BJ (cell line): ENCODE data around the gene LHPP. TPM values are rescaled to one million over a fixed set of nuclear protein-coding genes. Genes with fewer than 3 reads are reported as not detected.

Experiments used
- CTCF ChIA-PET: fragments of 350-600 bp; formaldehyde crosslinking; extraction: SDS; loops from one replicate; lab custom pipeline; 2021; ENCODE audit warnings: antibody characterized with exemption, inconsistent platforms; lab: Yijun Ruan, JAX
- POLR2A ChIA-PET: fragments of 300-600 bp; sonication (Branson Sonifier 250); formaldehyde crosslinking; extraction: SDS; loops from one replicate; lab custom pipeline; 2021; ENCODE audit warnings: antibody characterized with exemption; lab: Charles Lee
- DNase-seq: peaks from one replicate; pipeline ENCODE4 v3.0.0-alpha.2; 2011; ENCODE audit warnings: low read depth
- H3K27me3 ChIP-seq: 2 replicates; pipeline ENCODE4 v1.6.0; 2011; ENCODE audit warnings: low read length; ENCODE audit not compliant: control insufficient read depth, insufficient read depth
- H3K36me3 ChIP-seq: 2 replicates; pipeline ENCODE4 v1.5.1; 2011; ENCODE audit warnings: low read length; ENCODE audit not compliant: control insufficient read depth, insufficient read depth
- H3K4me3 ChIP-seq: 2 replicates; pipeline ENCODE4 v1.5.1; 2011; ENCODE audit warnings: low read depth, mild to moderate bottlenecking, control low read depth, low read length
- polyA plus RNA-seq: library from polyadenylated mRNA; depleted of rRNA; stranded (reverse); fragments of >200 nt; gene quantifications from 2 replicates; pipeline ENCODE4 v1.2.3, GENCODE V29; 2011
- TF ChIP-seq, protein P1 (sequence below): IDR thresholded peaks from 2 replicates; pipeline ENCODE4 v1.5.1; 2011; ENCODE audit warnings: low read depth, mild to moderate bottlenecking, control low read depth, inconsistent platforms, low read length, moderate library complexity; ENCODE audit not compliant: insufficient read depth

The LHPP gene
- polyA plus RNA-seq, 1 experiment = 23.8 TPM

DNA sequence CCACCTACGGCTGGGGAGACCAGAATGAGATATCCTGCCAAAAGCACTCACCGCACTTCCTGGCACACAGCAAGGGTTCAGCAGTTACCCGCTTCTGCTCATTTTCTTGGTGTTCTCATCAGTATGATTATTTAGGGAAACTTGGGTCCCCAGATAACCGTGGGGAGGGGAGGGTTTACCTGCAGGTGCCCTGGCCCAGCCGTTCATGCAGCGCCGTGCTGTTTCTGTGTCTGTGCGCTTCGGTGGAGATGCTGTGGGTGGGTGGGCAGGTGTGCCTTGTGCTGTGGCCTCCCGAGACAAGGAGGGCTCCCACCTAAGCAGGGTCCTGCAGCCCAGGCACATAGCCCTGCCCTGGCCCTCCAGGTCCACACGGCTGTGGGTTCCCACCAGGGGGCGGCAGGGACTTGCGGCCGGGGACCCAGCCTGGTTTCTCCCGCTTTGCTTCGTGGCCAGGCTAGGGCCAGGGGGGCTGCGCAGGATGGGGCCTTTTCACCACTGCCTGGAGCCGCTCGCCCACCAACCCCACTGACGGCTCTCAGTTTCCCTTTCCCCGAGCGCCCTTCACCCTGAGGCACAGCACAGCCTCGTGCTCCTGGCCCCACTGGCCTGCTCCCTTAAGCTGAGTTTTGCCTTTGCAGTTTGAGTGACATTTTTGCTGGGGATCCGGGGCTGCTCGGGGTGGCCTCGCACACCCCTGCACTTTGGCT is 78.5 kb downstream of the LHPP start:
- CTCF ChIA-PET = interaction anchor here (0.7 to 7.7 kb wide), 19 partner anchors 10 to 370 kb away, joined by 3 to 55 read pairs (median 4); partner anchors contain the start of gene FAM53B
- DNase-seq = no peak
- H3K36me3 ChIP-seq = no peaks in the 10 kb centered on the region
- TF ChIP-seq, protein P1, sequence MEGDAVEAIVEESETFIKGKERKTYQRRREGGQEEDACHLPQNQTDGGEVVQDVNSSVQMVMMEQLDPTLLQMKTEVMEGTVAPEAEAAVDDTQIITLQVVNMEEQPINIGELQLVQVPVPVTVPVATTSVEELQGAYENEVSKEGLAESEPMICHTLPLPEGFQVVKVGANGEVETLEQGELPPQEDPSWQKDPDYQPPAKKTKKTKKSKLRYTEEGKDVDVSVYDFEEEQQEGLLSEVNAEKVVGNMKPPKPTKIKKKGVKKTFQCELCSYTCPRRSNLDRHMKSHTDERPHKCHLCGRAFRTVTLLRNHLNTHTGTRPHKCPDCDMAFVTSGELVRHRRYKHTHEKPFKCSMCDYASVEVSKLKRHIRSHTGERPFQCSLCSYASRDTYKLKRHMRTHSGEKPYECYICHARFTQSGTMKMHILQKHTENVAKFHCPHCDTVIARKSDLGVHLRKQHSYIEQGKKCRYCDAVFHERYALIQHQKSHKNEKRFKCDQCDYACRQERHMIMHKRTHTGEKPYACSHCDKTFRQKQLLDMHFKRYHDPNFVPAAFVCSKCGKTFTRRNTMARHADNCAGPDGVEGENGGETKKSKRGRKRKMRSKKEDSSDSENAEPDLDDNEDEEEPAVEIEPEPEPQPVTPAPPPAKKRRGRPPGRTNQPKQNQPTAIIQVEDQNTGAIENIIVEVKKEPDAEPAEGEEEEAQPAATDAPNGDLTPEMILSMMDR = peak; percentile 82
- no peaks in the 10 kb centered on the region for H3K27me3 ChIP-seq
- POLR2A ChIA-PET = interaction anchor here (0.6 kb wide), 2 partner anchors 192 to 222 kb away, joined by 3 read pairs; no protein-coding TSS in a partner anchor
- H3K4me3 ChIP-seq = no peak overlapping the region

DNA sequence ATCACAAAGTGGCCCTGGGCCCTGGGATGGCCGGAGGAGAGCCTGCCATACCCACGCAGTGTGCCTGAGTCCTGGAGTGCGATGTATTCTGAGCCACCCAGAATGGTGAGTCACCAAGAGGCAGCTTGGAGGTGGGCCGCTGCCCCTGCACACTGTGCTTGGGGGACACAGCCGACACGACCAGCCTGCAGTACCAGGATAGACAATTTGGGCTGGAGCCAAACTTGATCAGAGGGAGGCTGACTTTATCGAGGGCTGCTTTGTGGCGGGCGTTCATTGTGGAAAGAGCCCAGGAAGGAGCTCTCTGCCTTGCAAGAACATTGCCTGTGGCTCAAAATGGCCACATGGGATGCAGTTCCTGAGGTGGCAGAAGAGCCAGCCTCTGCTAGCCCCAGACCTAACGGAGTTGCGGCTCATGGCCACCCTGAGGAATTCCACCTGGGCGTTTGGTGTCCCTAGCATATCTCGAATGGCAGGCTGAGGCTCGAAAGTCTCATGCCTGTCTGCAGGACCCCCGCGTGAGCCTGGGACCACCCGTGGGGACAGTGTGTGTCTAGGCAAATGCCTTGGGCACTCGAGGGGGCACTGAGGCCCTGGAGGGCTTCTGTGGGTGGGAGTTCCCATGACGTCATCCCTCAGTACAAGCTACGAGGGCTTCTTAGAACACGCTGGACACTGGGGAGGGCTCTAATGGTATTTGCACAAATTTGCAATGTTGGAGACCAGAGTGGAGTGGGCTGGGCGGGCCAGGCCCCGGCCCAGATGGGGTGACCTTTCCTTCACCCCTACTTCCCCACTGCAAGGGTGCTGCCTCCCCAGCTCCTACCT is 79.7 kb downstream of the LHPP start:
- TF ChIP-seq, protein P1 = no peak
- POLR2A ChIA-PET = no interaction called here

DNA sequence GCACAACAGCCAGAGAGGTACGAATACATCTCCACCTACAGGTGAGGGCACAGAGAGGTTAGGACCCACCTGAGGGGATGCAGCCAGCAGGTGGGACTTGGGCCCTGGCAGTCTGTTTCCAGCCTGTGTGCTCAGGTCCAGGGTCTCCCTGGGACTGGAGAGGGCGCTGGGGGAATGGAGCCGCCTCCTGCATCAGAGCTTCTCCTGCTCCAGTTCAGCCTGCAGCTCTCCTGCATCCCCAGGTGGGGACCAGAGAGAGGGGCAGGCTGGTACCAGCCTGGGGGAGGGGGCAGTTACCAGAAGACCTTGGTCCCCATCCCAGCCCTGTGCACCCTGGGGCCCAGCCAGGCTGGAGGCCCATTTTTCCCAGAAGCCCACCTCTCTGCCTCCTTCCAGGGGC is 80.7 kb downstream of the LHPP start:
- ChIA-PET CTCF (interaction anchor here (1.0 kb wide), 1 partner anchor 12 kb away, joined by 3 read pairs; no protein-coding TSS in a partner anchor), POLR2A (no interaction called here)
- H3K4me3 ChIP-seq = no peak overlapping the region
- H3K27me3 ChIP-seq = no peaks in the 10 kb centered on the region
- no peak for DNase-seq
- H3K36me3 ChIP-seq = no peaks in the 10 kb centered on the region
- TF ChIP-seq, protein P1 = no peak

More for the DNA sequence above, 79.7 kb downstream of the LHPP start:
- Histone ChIP-seq H3K4me3 (no peak overlapping the region), H3K36me3 (no peaks in the 10 kb centered on the region), H3K27me3 (no peaks in the 10 kb centered on the region)
- CTCF ChIA-PET = interaction anchor here (0.7 to 7.7 kb wide), 13 partner anchors 10 to 731 kb away, joined by 3 to 53 read pairs (median 4); partner anchors contain the start of gene FAM53B
- DNase-seq = no peak

DNA sequence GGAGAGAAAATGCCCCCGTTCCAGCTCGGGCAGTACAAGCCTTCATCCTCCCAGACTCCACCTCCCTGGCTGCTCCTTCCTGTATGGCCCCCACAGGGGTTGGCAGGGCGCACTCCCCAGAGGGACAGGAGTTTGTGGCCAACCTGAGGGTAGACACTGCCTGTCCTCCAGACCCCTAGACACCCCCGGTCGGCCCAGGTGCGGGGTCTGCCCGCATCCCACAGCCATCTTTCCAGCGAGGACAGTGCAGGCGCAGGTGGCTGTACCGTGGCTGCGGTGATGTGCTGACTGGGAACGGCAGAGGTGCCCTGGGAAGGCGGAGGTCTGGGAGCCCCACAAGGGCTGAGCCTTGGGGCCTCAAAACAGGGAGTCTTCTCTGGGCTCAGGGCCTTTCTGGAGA is 81.5 kb downstream of the LHPP start:
- ChIA-PET POLR2A (no interaction called here), CTCF (interaction anchor here (1.6 kb wide), 1 partner anchor 13 kb away, joined by 3 read pairs; no protein-coding TSS in a partner anchor)
- TF ChIP-seq, protein P1 = no peak
- Histone ChIP-seq H3K36me3 (no peaks in the 10 kb centered on the region), H3K4me3 (no peak overlapping the region), H3K27me3 (no peaks in the 10 kb centered on the region)
- no peak for DNase-seq

DNA sequence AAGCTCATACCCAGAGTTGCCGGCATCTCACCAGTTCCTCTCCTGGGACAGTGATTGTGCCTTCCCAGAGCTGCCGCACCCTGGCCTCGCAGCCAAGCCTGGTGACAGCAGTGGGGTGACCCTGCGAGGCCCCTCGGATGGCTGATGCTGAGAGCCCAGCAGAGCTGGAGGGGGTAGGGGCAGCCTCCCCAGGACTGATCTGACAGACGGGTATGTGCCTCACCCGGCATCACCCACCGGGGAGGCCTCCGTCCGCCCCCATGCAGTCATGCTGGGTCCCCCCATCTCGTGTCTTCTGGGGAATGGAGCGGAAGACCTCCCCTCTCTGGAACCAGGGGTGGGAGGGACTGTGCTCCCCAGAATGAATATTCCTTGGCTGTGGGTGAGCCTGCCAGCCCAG is 82.3 kb downstream of the LHPP start:
- TF ChIP-seq, protein P1 = no peak
- POLR2A ChIA-PET = no interaction called here

More for the DNA sequence above, 82.3 kb downstream of the LHPP start:
- CTCF ChIA-PET = interaction anchor here (0.8 to 1.6 kb wide), 3 partner anchors 10 to 14 kb away, joined by 3 read pairs; no protein-coding TSS in a partner anchor
- no peaks in the 10 kb centered on the region for H3K27me3 ChIP-seq
- DNase-seq = no peak
- H3K36me3 ChIP-seq = no peaks in the 10 kb centered on the region
- no peak overlapping the region for H3K4me3 ChIP-seq
